ENCODE data around the gene SPATS2. TPM values are rescaled to one million over a fixed set of nuclear protein-coding genes. Genes with fewer than 3 reads are reported as not detected.

The SPATS2 gene
- total RNA-seq, 1 experiment from 2014 or later, result 56.3 TPM

GRCh38 chr12:49541140-49541861 is 174.0 kb downstream of the SPATS2 start:
- H3K27ac ChIP-seq (ENCODE audit: low read length), result no peak overlapping the region
- H3K4me3 ChIP-seq (ENCODE audit: low read depth in 2 of 2, low read length in 2 of 2), result no peak overlapping the region
- H3K4me1 ChIP-seq (ENCODE audit: control insufficient read depth, insufficient read depth, low read length), result peaks cover 4% of the 10 kb centered on the region
- CTCF ChIA-PET, result no interaction called here
- intact Hi-C loops (cut with micrococcal nuclease; ENCODE audit: unreplicated experiment) (no loop called here), in situ Hi-C loops (cut with HindIII; ENCODE audit: low pct_unique_long_range_greater_than_20kb, low sequenced_read_pairs) (no loop called here)
- ATAC-seq (no peak), DNase-seq (ENCODE audit: low read depth, low spot score) (no peak)
- peaks cover 7% of the 10 kb centered on the region; the same call in 1 of the 2 replicates for H3K27me3 ChIP-seq (ENCODE audit: control insufficient read depth, insufficient read depth, low read length)
- no peaks in the 10 kb centered on the region for H3K9me3 ChIP-seq (ENCODE audit: control insufficient read depth, insufficient read depth, low read depth, low read length)
- H3K36me3 ChIP-seq (ENCODE audit: control insufficient read depth, insufficient read depth, low read length), result no peaks in the 10 kb centered on the region
- POLR2A ChIA-PET, result no interaction called here
- BruUV-seq (replicated peaks), result no TSS peak
- TF ChIP-seq, protein P1, sequence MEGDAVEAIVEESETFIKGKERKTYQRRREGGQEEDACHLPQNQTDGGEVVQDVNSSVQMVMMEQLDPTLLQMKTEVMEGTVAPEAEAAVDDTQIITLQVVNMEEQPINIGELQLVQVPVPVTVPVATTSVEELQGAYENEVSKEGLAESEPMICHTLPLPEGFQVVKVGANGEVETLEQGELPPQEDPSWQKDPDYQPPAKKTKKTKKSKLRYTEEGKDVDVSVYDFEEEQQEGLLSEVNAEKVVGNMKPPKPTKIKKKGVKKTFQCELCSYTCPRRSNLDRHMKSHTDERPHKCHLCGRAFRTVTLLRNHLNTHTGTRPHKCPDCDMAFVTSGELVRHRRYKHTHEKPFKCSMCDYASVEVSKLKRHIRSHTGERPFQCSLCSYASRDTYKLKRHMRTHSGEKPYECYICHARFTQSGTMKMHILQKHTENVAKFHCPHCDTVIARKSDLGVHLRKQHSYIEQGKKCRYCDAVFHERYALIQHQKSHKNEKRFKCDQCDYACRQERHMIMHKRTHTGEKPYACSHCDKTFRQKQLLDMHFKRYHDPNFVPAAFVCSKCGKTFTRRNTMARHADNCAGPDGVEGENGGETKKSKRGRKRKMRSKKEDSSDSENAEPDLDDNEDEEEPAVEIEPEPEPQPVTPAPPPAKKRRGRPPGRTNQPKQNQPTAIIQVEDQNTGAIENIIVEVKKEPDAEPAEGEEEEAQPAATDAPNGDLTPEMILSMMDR (IDR thresholded peaks at IDR 0.05), result no peak
- no peak for TF ChIP-seq SIN3A (IDR thresholded peaks at IDR 0.05; ENCODE audit: borderline replicate concordance, insufficient read depth, low read depth, low read length)
- no peak for TF ChIP-seq POLR2AphosphoS5 (IDR thresholded peaks at IDR 0.05; ENCODE audit: low read depth, low read length)
- TF ChIP-seq TCF7L2 (IDR thresholded peaks at IDR 0.05; ENCODE audit: low read depth, low read length), result no peak
- TF ChIP-seq, protein P2, sequence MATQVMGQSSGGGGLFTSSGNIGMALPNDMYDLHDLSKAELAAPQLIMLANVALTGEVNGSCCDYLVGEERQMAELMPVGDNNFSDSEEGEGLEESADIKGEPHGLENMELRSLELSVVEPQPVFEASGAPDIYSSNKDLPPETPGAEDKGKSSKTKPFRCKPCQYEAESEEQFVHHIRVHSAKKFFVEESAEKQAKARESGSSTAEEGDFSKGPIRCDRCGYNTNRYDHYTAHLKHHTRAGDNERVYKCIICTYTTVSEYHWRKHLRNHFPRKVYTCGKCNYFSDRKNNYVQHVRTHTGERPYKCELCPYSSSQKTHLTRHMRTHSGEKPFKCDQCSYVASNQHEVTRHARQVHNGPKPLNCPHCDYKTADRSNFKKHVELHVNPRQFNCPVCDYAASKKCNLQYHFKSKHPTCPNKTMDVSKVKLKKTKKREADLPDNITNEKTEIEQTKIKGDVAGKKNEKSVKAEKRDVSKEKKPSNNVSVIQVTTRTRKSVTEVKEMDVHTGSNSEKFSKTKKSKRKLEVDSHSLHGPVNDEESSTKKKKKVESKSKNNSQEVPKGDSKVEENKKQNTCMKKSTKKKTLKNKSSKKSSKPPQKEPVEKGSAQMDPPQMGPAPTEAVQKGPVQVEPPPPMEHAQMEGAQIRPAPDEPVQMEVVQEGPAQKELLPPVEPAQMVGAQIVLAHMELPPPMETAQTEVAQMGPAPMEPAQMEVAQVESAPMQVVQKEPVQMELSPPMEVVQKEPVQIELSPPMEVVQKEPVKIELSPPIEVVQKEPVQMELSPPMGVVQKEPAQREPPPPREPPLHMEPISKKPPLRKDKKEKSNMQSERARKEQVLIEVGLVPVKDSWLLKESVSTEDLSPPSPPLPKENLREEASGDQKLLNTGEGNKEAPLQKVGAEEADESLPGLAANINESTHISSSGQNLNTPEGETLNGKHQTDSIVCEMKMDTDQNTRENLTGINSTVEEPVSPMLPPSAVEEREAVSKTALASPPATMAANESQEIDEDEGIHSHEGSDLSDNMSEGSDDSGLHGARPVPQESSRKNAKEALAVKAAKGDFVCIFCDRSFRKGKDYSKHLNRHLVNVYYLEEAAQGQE (IDR thresholded peaks at IDR 0.05; ENCODE audit: insufficient read depth in 1 of 2, low read depth in 2 of 2, low read length in 1 of 2), result no peak

DNA sequence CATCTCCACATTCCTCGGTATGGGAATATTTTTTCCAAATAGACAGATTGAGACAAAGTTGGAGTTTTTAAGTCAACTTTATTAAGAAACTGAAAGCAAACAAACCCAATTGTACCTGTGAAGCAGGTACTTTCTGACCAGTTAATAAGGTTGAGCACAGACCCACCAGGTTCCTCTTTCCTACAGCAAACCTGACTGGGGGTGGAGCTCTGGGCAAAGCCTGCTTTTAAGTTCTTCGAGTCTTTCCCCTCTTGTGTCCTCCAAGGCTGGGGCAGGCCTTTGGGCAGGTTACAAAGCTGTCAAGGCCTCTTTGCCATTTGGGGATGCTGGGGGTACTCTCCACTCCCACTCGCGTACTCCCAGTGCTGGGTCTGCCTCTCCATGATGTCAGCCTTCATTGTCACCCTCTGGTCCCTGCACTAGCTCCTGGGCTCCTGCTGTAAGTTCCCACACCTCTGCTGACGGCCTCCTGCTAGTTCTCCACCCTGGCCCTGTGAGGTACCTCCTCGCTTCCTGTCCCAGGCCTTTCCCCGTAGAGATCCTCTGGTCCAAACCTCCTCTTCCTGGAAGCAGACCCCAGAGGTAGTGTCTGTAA is 174.7 kb downstream of the SPATS2 start:
- Histone ChIP-seq H3K9me3 (ENCODE audit: control insufficient read depth, insufficient read depth, low read depth, low read length) (no peaks in the 10 kb centered on the region), H3K4me1 (ENCODE audit: control insufficient read depth, insufficient read depth, low read length) (peaks cover 4% of the 10 kb centered on the region), H3K27me3 (ENCODE audit: control insufficient read depth, insufficient read depth, low read length) (peaks cover 7% of the 10 kb centered on the region; the same call in 1 of the 2 replicates), H3K4me3 (ENCODE audit: low read depth in 2 of 2, low read length in 2 of 2) (no peak overlapping the region), H3K36me3 (ENCODE audit: control insufficient read depth, insufficient read depth, low read length) (no peaks in the 10 kb centered on the region), H3K27ac (ENCODE audit: low read length) (no peak overlapping the region)
- no peak for TF ChIP-seq SIN3A (IDR thresholded peaks at IDR 0.05; ENCODE audit: borderline replicate concordance, insufficient read depth, low read depth, low read length)
- TF ChIP-seq POLR2AphosphoS5 (IDR thresholded peaks at IDR 0.05; ENCODE audit: low read depth, low read length), result no peak
- TF ChIP-seq, protein P1 (IDR thresholded peaks at IDR 0.05), result no peak
- TF ChIP-seq, protein P2 (IDR thresholded peaks at IDR 0.05; ENCODE audit: insufficient read depth in 1 of 2, low read depth in 2 of 2, low read length in 1 of 2), result no peak
- TF ChIP-seq TCF7L2 (IDR thresholded peaks at IDR 0.05; ENCODE audit: low read depth, low read length), result no peak
- in situ Hi-C loops (cut with HindIII; ENCODE audit: low pct_unique_long_range_greater_than_20kb, low sequenced_read_pairs), result no loop called here
- ChIA-PET CTCF (interaction anchor here (0.6 to 0.7 kb wide), 2 partner anchors 192 to 194 kb away, joined by 3 to 4 read pairs; no protein-coding TSS in a partner anchor), POLR2A (no interaction called here)
- DNase-seq (ENCODE audit: low read depth, low spot score), result no peak
- ATAC-seq, result no peak
- intact Hi-C loops (cut with micrococcal nuclease; ENCODE audit: unreplicated experiment), result no loop called here
- no TSS peak for BruUV-seq (replicated peaks)

Data from Panc1 (cell line).